NCI-H146 treated with DMSO at 0.1 percent for 48 hours (cell line): ENCODE measurements around the gene GXYLT2.

ENCODE experiments used
- DNase-seq: peaks from one replicate; lab custom pipeline; 2025; ENCODE audit not compliant: unreplicated experiment; lab: John Stamatoyannopoulos, UW

The GXYLT2 gene

GRCh38 chr3:72930754-72931153 lies 42.9 kb downstream of the GXYLT2 start:
- no peak for DNase-seq

- no peak for DNase-seq
These were observed 44.6 kb downstream of the GXYLT2 start for GRCh38 chr3:72932416-72932815.

GRCh38 chr3:72938471-72939265 lies 50.8 kb downstream of the GXYLT2 start:
- no peak for DNase-seq

GRCh38 chr3:72941245-72941644 lies 53.4 kb downstream of the GXYLT2 start:
- no peak for DNase-seq

GRCh38 chr3:72942427-72942826 lies 54.6 kb downstream of the GXYLT2 start:
- no peak for DNase-seq

- no peak for DNase-seq
These were observed 56.9 kb downstream of the GXYLT2 start for GRCh38 chr3:72944696-72945095.

- DNase-seq: no peak
These were observed 60.1 kb downstream of the GXYLT2 start for GRCh38 chr3:72947715-72948490.

GRCh38 chr3:72949016-72949415 lies 61.2 kb downstream of the GXYLT2 start:
- no peak for DNase-seq

GRCh38 chr3:72950372-72950771 lies 62.5 kb downstream of the GXYLT2 start:
- no peak for DNase-seq

GRCh38 chr3:72950801-72951200 lies 63.0 kb downstream of the GXYLT2 start:
- DNase-seq: no peak

GRCh38 chr3:72951259-72951722 lies 63.4 kb downstream of the GXYLT2 start:
- no peak for DNase-seq

- no peak for DNase-seq
These were observed 65.6 kb downstream of the GXYLT2 start for GRCh38 chr3:72953325-72953956.

- DNase-seq: no peak
These were observed 69.5 kb downstream of the GXYLT2 start for GRCh38 chr3:72957297-72957696.

GRCh38 chr3:72959336-72959735 lies 71.5 kb downstream of the GXYLT2 start:
- no peak for DNase-seq

- no peak for DNase-seq
These were observed 73.1 kb downstream of the GXYLT2 start for GRCh38 chr3:72960812-72961518.

- no peak for DNase-seq
These were observed 73.9 kb downstream of the GXYLT2 start for GRCh38 chr3:72961752-72962151.

- DNase-seq: no peak
These were observed 74.5 kb downstream of the GXYLT2 start for GRCh38 chr3:72962317-72962716.

- DNase-seq: no peak
These were observed 76.8 kb downstream of the GXYLT2 start for GRCh38 chr3:72964633-72965032.

GRCh38 chr3:72968266-72968664 lies 80.4 kb downstream of the GXYLT2 start:
- no peak for DNase-seq

GRCh38 chr3:72969766-72970165 lies 81.9 kb downstream of the GXYLT2 start:
- no peak for DNase-seq

GRCh38 chr3:72970942-72971341 lies 83.1 kb downstream of the GXYLT2 start:
- DNase-seq: no peak
